ENCODE data around the gene FUT3.

DNA sequence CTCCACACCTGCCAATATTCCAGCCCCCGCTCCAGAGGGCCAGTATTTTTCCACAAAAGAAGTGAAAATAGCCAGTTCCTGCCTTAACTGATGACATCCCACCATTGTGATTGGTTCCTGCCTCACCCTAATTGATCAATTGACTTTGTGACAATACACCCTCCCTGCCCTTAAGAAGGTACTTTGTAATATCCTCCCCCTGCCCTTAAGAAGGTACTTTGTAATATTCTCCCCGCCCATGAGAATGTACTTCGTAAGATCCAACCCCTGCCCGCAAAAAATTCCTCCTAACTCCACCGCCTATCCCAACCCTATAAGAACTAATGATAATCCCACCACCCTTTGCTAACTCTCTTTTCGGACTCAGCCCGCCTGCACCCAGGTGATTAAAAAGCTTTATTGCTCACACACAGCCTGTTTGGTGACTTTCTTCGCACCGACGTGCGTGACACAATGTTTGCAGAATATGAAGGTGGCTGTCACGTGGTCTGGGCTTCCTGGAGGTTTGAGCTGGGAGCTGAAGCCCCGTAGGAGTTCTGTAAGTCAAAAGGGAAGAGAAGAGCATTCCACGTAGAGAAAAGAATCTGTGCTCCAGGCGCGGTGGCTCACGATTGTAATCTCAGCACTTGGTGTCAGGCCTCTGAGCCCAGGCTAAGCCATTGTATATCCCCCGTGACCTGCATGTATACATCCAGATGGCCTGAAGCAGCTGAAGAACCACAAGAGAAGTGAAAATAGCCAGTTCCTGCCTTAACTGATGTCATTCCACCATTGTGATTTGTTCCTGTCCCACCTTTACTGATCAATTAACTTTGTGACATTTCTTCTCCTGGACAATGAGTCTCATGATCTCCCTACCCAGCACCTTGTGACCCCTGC lies 6.2 kb upstream of the FUT3 start:
- no peak for TF ChIP-seq POLR2AphosphoS5 (IDR thresholded peaks at IDR 0.05; ENCODE audit: low read depth, low read length)
- TF ChIP-seq, protein P1, sequence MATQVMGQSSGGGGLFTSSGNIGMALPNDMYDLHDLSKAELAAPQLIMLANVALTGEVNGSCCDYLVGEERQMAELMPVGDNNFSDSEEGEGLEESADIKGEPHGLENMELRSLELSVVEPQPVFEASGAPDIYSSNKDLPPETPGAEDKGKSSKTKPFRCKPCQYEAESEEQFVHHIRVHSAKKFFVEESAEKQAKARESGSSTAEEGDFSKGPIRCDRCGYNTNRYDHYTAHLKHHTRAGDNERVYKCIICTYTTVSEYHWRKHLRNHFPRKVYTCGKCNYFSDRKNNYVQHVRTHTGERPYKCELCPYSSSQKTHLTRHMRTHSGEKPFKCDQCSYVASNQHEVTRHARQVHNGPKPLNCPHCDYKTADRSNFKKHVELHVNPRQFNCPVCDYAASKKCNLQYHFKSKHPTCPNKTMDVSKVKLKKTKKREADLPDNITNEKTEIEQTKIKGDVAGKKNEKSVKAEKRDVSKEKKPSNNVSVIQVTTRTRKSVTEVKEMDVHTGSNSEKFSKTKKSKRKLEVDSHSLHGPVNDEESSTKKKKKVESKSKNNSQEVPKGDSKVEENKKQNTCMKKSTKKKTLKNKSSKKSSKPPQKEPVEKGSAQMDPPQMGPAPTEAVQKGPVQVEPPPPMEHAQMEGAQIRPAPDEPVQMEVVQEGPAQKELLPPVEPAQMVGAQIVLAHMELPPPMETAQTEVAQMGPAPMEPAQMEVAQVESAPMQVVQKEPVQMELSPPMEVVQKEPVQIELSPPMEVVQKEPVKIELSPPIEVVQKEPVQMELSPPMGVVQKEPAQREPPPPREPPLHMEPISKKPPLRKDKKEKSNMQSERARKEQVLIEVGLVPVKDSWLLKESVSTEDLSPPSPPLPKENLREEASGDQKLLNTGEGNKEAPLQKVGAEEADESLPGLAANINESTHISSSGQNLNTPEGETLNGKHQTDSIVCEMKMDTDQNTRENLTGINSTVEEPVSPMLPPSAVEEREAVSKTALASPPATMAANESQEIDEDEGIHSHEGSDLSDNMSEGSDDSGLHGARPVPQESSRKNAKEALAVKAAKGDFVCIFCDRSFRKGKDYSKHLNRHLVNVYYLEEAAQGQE (IDR thresholded peaks at IDR 0.05; ENCODE audit: insufficient read depth in 1 of 2, low read depth in 2 of 2, low read length in 2 of 2), result no peak

All from PFSK-1 (cell line).